Measurements from ENCODE around the gene ALDH4A1.
A peak's percentile ranks its signal among the peaks of the same experiment; 100 is the strongest.

ALDH4A1 gene

DNA sequence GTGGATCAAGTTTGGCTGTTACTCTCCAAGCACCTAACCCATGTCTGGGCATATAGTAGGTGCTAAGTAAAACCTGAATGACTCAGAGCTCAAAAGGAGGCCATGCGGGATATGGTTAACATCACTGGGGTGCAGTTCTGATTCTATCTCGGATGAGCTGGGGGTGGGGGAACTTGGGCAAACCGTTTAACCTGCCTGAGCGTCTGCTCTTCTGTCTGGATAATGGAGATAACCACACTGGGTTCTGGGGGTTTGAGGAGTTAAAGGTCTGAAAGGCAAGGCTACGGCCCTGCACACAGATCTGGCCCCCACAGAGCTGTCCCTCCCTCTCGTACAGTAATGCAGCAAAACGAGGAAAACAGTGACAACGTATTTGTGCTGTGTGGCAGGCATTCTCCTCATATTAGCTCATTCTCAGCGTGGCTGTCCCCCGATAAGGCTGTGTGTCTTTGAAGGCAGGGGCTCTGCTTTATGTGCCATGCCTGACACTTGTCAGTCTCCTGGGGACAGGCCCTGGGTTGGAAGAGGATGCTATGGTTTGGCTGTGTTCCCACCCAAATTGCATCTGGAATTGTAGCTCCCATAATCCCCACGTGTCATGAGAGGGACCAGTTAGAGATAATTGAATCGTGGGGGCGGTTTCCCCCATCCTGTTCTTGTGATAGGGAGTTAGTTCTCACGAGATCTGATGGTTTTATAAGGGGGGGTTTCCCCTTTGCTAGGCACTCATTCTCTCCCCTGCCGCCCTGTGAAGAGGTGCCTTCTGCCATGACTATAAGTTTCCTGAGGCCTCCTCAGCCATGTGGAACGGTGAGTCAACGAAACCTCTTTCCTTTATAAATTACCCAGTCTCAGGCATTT is 6.8 kb upstream of the ALDH4A1 start:
- Histone ChIP-seq H3K4ac (ENCODE audit: low read depth, low read length) (no peak overlapping the region), H3K9ac (ENCODE audit: low read length) (no peak overlapping the region), H3K36me3 (ENCODE audit: control insufficient read depth, insufficient read depth, low read length) (no peaks in the 10 kb centered on the region), H3K56ac (ENCODE audit: low read length) (no peak overlapping the region), H3K79me2 (ENCODE audit: control insufficient read depth, insufficient read depth, low read length) (no peaks in the 10 kb centered on the region), H3K79me1 (ENCODE audit: low read length) (no peaks in the 10 kb centered on the region), H4K8ac (ENCODE audit: low read depth, low read length) (no peak overlapping the region), H2BK5ac (ENCODE audit: low read length) (no peak overlapping the region), H2BK120ac (ENCODE audit: low read depth, low read length) (no peak overlapping the region), H3K4me1 (ENCODE audit: control insufficient read depth, low read depth, low read length) (no peaks in the 10 kb centered on the region), H3K18ac (ENCODE audit: low read length) (no peak overlapping the region), H2BK15ac (replicated peaks; ENCODE audit: low read depth) (no peak overlapping the region), H3K4me2 (ENCODE audit: low read length) (no peak overlapping the region), H4K5ac (ENCODE audit: low read length) (no peak overlapping the region), H2AK5ac (ENCODE audit: low read length) (no peak overlapping the region), H3K27me3 (ENCODE audit: insufficient read depth, low read length, poor library complexity) (no peaks in the 10 kb centered on the region), H3K23ac (ENCODE audit: low read length) (no peak overlapping the region), H3K27ac (ENCODE audit: low read depth, low read length) (no peak overlapping the region), H3K4me3 (ENCODE audit: low read length) (no peak overlapping the region)
- DNase-seq, result no peak
- WGBS (ENCODE audit: extremely low coverage, insufficient coverage, low lambda C conversion rate), result no CpG with 5 or more reads among the region's 17 CpGs

DNA sequence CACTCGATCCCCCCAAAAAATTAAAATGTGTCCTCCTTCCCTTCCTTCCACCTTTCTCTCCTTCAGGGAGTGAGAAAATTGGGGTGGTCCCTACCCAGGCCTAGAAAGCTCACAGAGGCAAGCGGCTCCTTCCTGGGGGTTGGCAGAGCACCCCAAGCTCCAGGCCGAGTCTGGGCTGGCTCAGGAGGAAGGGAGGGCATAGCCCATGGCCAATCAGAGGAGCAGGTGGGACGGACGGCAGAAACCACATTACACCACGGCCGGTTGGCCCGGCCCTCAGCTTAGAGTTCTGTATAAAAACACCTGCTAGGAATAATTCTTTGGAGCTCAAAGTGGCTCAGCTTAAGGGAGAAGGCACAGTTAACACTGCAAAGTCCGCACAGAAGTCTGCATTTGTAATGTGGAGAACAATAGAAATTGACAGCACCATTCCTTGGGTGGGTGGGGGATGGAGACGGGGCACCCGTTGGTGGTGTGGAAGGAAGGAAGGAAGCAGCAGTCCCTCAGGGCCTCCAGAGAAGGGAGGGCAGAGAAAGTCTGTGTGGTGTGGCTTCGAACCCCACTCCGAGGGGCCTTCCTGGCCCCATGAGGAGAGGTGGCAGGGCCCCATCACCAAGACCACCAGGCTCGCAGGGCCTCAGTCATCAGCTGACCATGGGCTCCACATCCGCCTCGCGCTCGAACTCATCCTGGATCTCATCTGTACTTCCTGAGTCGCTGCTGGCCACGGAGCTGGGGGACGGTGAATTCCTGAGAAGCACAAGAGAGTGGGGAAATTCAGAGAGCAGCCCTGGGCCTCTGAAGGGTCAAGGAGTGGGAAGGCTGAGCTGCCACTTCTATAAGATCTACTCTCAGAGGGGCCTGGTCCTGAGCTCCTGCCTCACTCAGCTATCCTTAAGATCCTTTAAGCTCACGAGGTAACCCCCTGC is 5.8 kb upstream of the ALDH4A1 start:
- no CpG with 5 or more reads among the region's 22 CpGs for WGBS (ENCODE audit: extremely low coverage, insufficient coverage, low lambda C conversion rate)
- Histone ChIP-seq H3K56ac (ENCODE audit: low read length) (no peak overlapping the region), H3K9ac (ENCODE audit: low read length) (no peak overlapping the region), H4K5ac (ENCODE audit: low read length) (no peak overlapping the region), H3K4me2 (ENCODE audit: low read length) (no peak overlapping the region), H3K23ac (ENCODE audit: low read length) (no peak overlapping the region), H3K18ac (ENCODE audit: low read length) (no peak overlapping the region), H3K27me3 (ENCODE audit: insufficient read depth, low read length, poor library complexity) (no peaks in the 10 kb centered on the region), H3K79me2 (ENCODE audit: control insufficient read depth, insufficient read depth, low read length) (no peaks in the 10 kb centered on the region), H2AK5ac (ENCODE audit: low read length) (no peak overlapping the region), H2BK5ac (ENCODE audit: low read length) (no peak overlapping the region), H3K4me1 (ENCODE audit: control insufficient read depth, low read depth, low read length) (peaks cover 3% of the 10 kb centered on the region), H2BK15ac (replicated peaks; ENCODE audit: low read depth) (no peak overlapping the region), H3K27ac (ENCODE audit: low read depth, low read length) (no peak overlapping the region), H4K8ac (ENCODE audit: low read depth, low read length) (no peak overlapping the region), H2BK120ac (ENCODE audit: low read depth, low read length) (no peak overlapping the region), H3K4ac (ENCODE audit: low read depth, low read length) (no peak overlapping the region), H3K4me3 (ENCODE audit: low read length) (no peak overlapping the region), H3K36me3 (ENCODE audit: control insufficient read depth, insufficient read depth, low read length) (no peaks in the 10 kb centered on the region), H3K79me1 (ENCODE audit: low read length) (no peaks in the 10 kb centered on the region)
- no peak for DNase-seq

DNA sequence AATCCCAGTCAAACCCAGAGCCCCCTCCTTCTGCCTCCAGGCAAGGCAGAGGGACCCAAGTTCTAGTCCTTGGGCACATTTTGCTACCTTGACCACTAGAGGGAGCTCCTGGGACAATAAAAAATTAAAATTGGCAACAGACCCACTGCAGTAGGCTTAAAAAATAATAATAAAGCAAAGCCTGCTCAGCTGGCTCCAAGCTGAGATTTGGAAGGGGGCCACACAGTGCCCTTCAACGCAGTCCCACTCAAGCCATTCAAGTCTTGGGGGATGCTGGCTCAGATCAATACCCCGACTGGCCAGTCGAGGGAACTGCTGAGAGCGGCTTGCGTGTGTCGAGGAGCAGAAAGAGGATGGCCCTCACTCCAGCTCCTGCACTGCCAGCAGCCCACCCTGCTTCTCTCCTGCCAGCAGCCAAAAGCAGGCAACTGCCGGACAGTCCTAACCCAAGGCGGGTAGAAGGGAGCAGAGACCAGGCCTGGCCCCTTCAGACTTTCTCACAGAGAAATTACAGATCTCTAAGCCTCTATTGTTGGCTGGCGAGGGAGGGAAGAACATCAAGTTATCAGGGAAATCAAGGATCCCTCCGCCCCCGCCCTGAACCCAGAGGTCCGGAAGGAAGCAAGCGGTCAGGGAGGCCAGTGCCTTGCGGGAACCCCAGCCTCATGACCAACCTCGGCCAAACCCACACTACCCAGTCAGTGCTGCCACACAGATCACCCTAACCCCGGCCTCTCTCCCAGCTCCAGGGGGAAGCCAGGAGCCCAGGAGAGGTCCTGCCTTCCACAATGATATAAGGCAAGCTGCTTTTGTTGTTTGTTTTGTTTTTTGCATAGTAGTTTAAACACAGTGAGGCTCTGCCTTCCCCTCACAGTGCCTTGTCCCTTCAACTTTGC is 4.9 kb upstream of the ALDH4A1 start:
- H3K23ac ChIP-seq (ENCODE audit: low read length), result no peak overlapping the region
- no peak overlapping the region for H3K9ac ChIP-seq (ENCODE audit: low read length)
- H3K27me3 ChIP-seq (ENCODE audit: insufficient read depth, low read length, poor library complexity), result no peaks in the 10 kb centered on the region
- no peak overlapping the region for H3K4ac ChIP-seq (ENCODE audit: low read depth, low read length)
- WGBS (ENCODE audit: extremely low coverage, insufficient coverage, low lambda C conversion rate), result no CpG with 5 or more reads among the region's 16 CpGs
- H3K27ac ChIP-seq (ENCODE audit: low read depth, low read length), result no peak overlapping the region
- H3K36me3 ChIP-seq (ENCODE audit: control insufficient read depth, insufficient read depth, low read length), result no peaks in the 10 kb centered on the region
- DNase-seq, result peak; percentile 68
- H4K8ac ChIP-seq (ENCODE audit: low read depth, low read length), result no peak overlapping the region
- H4K5ac ChIP-seq (ENCODE audit: low read length), result no peak overlapping the region
- no peak overlapping the region for H2BK15ac ChIP-seq (replicated peaks; ENCODE audit: low read depth)
- no peak overlapping the region for H3K4me2 ChIP-seq (ENCODE audit: low read length)
- H3K4me1 ChIP-seq (ENCODE audit: control insufficient read depth, low read depth, low read length), result peaks cover 4% of the 10 kb centered on the region
- H3K56ac ChIP-seq (ENCODE audit: low read length), result no peak overlapping the region
- H3K4me3 ChIP-seq (ENCODE audit: low read length), result no peak overlapping the region
- H2BK5ac ChIP-seq (ENCODE audit: low read length), result no peak overlapping the region
- H3K18ac ChIP-seq (ENCODE audit: low read length), result no peak overlapping the region
- no peak overlapping the region for H2AK5ac ChIP-seq (ENCODE audit: low read length)
- no peak overlapping the region for H2BK120ac ChIP-seq (ENCODE audit: low read depth, low read length)
- H3K79me1 ChIP-seq (ENCODE audit: low read length), result no peaks in the 10 kb centered on the region
- no peaks in the 10 kb centered on the region for H3K79me2 ChIP-seq (ENCODE audit: control insufficient read depth, insufficient read depth, low read length)

DNA sequence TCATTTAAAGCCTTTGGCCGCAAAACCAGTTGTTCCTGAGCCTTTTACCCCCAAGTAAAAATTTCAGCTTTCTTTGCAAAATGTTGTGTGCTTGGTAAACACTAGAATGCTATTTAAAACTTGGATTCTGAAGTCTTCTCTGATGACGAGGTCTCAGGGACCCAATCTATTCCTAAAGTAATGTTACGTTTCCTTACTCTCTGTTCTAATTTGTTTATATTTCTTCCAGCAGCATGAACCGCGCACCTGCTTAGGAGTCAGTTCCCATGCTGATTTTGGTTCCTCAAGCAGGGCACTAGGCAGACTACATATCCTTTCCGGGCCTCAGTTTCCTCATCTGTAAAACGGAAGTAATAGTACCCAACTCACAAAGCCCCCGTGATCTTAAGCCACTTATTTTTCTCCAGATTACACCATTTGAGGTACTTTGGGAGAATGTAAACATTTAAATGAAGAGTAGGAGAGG is 969 bp upstream of the ALDH4A1 start:
- no peak overlapping the region for H2BK5ac ChIP-seq (ENCODE audit: low read length)
- no peak overlapping the region for H2AK5ac ChIP-seq (ENCODE audit: low read length)
- H3K27me3 ChIP-seq (ENCODE audit: insufficient read depth, low read length, poor library complexity), result no peaks in the 10 kb centered on the region
- H3K9ac ChIP-seq (ENCODE audit: low read length), result peak overlapping the region; percentile 84
- no peak for DNase-seq
- H3K36me3 ChIP-seq (ENCODE audit: control insufficient read depth, insufficient read depth, low read length), result no peaks in the 10 kb centered on the region
- H4K8ac ChIP-seq (ENCODE audit: low read depth, low read length), result no peak overlapping the region
- no CpG with 5 or more reads among the region's 8 CpGs for WGBS (ENCODE audit: extremely low coverage, insufficient coverage, low lambda C conversion rate)
- no peak overlapping the region for H4K5ac ChIP-seq (ENCODE audit: low read length)
- no peaks in the 10 kb centered on the region for H3K79me1 ChIP-seq (ENCODE audit: low read length)
- H3K56ac ChIP-seq (ENCODE audit: low read length), result peak overlapping the region; percentile 92
- peak overlapping the region; percentile 55 for H3K4me3 ChIP-seq (ENCODE audit: low read length)
- peaks cover 4% of the 10 kb centered on the region for H3K4me1 ChIP-seq (ENCODE audit: control insufficient read depth, low read depth, low read length)
- no peak overlapping the region for H2BK15ac ChIP-seq (replicated peaks; ENCODE audit: low read depth)
- H3K4ac ChIP-seq (ENCODE audit: low read depth, low read length), result no peak overlapping the region
- no peaks in the 10 kb centered on the region for H3K79me2 ChIP-seq (ENCODE audit: control insufficient read depth, insufficient read depth, low read length)
- no peak overlapping the region for H2BK120ac ChIP-seq (ENCODE audit: low read depth, low read length)
- no peak overlapping the region for H3K18ac ChIP-seq (ENCODE audit: low read length)
- no peak overlapping the region for H3K27ac ChIP-seq (ENCODE audit: low read depth, low read length)
- peak overlapping the region; percentile 66 for H3K23ac ChIP-seq (ENCODE audit: low read length)
- peak overlapping the region; percentile 88 for H3K4me2 ChIP-seq (ENCODE audit: low read length)

DNA sequence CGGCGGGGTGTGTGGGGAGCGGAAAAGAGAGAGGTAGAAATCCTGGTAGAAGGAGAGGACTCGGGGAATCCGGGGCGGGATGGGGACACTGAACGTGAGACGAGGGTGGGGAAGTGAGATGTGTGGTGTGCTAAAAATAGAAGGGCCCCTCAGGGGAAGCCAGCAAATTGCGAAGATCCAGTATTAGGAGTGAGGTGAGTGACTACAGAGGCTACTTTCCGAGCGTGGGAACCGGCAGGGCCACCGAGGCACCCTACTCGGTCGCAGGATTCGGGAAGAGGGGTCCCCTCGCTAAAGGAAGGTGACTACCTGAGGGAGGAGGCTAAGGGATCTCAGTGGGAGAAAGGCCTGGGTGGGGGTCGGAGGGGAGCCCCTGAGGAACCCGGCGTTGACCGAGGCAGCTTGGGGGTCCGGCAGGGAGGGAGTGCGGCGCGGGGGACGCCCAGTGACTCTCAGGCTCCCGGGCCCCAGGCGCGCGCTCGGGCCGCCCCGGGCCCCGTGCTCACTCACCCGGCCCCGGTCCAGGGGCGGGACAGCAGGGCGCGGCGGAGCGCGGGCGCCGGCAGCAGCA is 318 bp downstream of the ALDH4A1 start:
- peak overlapping the region; percentile 39 for H3K18ac ChIP-seq (ENCODE audit: low read length)
- H3K79me2 ChIP-seq (ENCODE audit: control insufficient read depth, insufficient read depth, low read length), result no peaks in the 10 kb centered on the region
- peaks cover 4% of the 10 kb centered on the region for H3K4me1 ChIP-seq (ENCODE audit: control insufficient read depth, low read depth, low read length)
- H2BK120ac ChIP-seq (ENCODE audit: low read depth, low read length), result no peak overlapping the region
- no peak overlapping the region for H4K8ac ChIP-seq (ENCODE audit: low read depth, low read length)
- H3K27ac ChIP-seq (ENCODE audit: low read depth, low read length), result no peak overlapping the region
- no peaks in the 10 kb centered on the region for H3K36me3 ChIP-seq (ENCODE audit: control insufficient read depth, insufficient read depth, low read length)
- H2AK5ac ChIP-seq (ENCODE audit: low read length), result no peak overlapping the region
- H3K27me3 ChIP-seq (ENCODE audit: insufficient read depth, low read length, poor library complexity), result no peaks in the 10 kb centered on the region
- no CpG with 5 or more reads among the region's 44 CpGs for WGBS (ENCODE audit: extremely low coverage, insufficient coverage, low lambda C conversion rate)
- peak overlapping the region; percentile 81 for H3K4me2 ChIP-seq (ENCODE audit: low read length)
- H2BK5ac ChIP-seq (ENCODE audit: low read length), result no peak overlapping the region
- peak overlapping the region; percentile 73 for H3K4me3 ChIP-seq (ENCODE audit: low read length)
- H3K56ac ChIP-seq (ENCODE audit: low read length), result peak overlapping the region; percentile 86
- DNase-seq, result no peak
- H2BK15ac ChIP-seq (replicated peaks; ENCODE audit: low read depth), result no peak overlapping the region
- no peak overlapping the region for H3K23ac ChIP-seq (ENCODE audit: low read length)
- no peak overlapping the region for H3K4ac ChIP-seq (ENCODE audit: low read depth, low read length)
- H3K9ac ChIP-seq (ENCODE audit: low read length), result peak overlapping the region; percentile 76
- no peak overlapping the region for H4K5ac ChIP-seq (ENCODE audit: low read length)
- no peaks in the 10 kb centered on the region for H3K79me1 ChIP-seq (ENCODE audit: low read length)
